Fibroblast of gingiva (primary cell): ENCODE results near the gene TAS2R13.
A peak's percentile ranks its signal among the peaks of the same experiment; 100 is the strongest.

Source experiments
- DNase-seq: peaks from one replicate; pipeline ENCODE4 v3.0.0-alpha.2; 2011; ENCODE audit warnings: low read depth

Gene TAS2R13

GRCh38 chr12:10867381-10867780, 42.0 kb downstream of the TAS2R13 start:
- DNase-seq, result no peak

GRCh38 chr12:10863512-10864218, 45.7 kb downstream of the TAS2R13 start:
- no peak for DNase-seq

- peak; percentile 9 for DNase-seq
Observed at GRCh38 chr12:10861366-10861765, 48.0 kb downstream of the TAS2R13 start.
